HepG2 (cell line): ENCODE results near the gene TAF8. TPM values are rescaled to one million over a fixed set of nuclear protein-coding genes. Genes with fewer than 3 reads are reported as not detected.

Source experiments
- ATAC-seq: fragments of 200-7000 bp; cut with Tn5 transposase; 3 replicates; pipeline ENCODE4 v1.9.1; 2020; ENCODE audit warnings: mild to moderate bottlenecking, moderate library complexity
- BruUV-seq: library from RNA; stranded (reverse); fragments of 400-500 nt; replicated peaks from 2 replicates; lab custom pipeline; 2021; lab: Mats Ljungman, UMichigan
- CTCF ChIA-PET: fragments of 300-600 bp; formaldehyde crosslinking; extraction: SDS; loops from one replicate; lab custom pipeline; 2021; ENCODE audit warnings: low total read pairs, inconsistent platforms, low intra/inter-chr PET ratio; lab: Yijun Ruan, JAX
- POLR2A ChIA-PET: fragments of 350-600 bp; sonication (Branson Sonifier 250); formaldehyde crosslinking; loops from one replicate; lab custom pipeline; 2020; ENCODE audit warnings: antibody characterized with exemption, inconsistent platforms; lab: Yijun Ruan, JAX
- DNase-seq: peaks from one replicate; pipeline ENCODE4 v3.0.0-alpha.2; 2015; ENCODE audit warnings: low spot score
- FAIRE-seq: peaks from 3 replicates; lab custom pipeline; 2011; peaks lifted over from hg19 to GRCh38; lab: Jason Lieb, UNC
- H2AFZ ChIP-seq: one replicate; pipeline ENCODE4 v1.6.1; 2011; ENCODE audit warnings: low read length, inconsistent platforms
- H3K27ac ChIP-seq: fragments of 300-600 bp; 3 replicates; pipeline ENCODE4 v1.8.0; 2011; ENCODE audit warnings: mixed run types, mild to moderate bottlenecking, mixed read lengths, low read length, inconsistent platforms; ENCODE audit not compliant: insufficient read depth; ENCODE audit errors: extremely low read length
- H3K27me3 ChIP-seq, 2 experiments: fragments of 200-600 bp in 1 of 2; 2 replicates in 1 of 2; 3 replicates in 1 of 2; pipeline versions ENCODE4 v1.6.0 to v1.8.0; 2011; ENCODE audit warnings: low read length in 2 of 2, mild to moderate bottlenecking in 2 of 2, moderate library complexity in 2 of 2, inconsistent platforms in 1 of 2; ENCODE audit not compliant: insufficient read depth in 2 of 2, control insufficient read depth in 1 of 2
- H3K36me3 ChIP-seq, 2 experiments: fragments of 200-600 bp in 1 of 2; replicated peaks in 1 of 2; 2 replicates in 1 of 2; 3 replicates in 1 of 2; pipeline versions ENCODE4 v1.5.1 to v1.8.0; 2011; ENCODE audit warnings: low read length in 2 of 2, inconsistent platforms in 1 of 2; ENCODE audit not compliant: insufficient read depth in 2 of 2, control insufficient read depth in 1 of 2
- H3K4me1 ChIP-seq: 2 replicates; pipeline ENCODE4 v1.5.1; 2012; ENCODE audit warnings: low read length, inconsistent platforms; ENCODE audit not compliant: insufficient read depth
- H3K4me2 ChIP-seq: 2 replicates; pipeline ENCODE4 v1.6.0; 2011; ENCODE audit warnings: low read depth, low read length, inconsistent platforms
- H3K4me3 ChIP-seq, 3 experiments: fragments of 200-600 bp in 1 of 3; sonication (generic), shearing (Covaris generic) in 1 of 3; replicated peaks in 1 of 3; 2 replicates each; pipeline ENCODE4 v1.5.1; 2011 to 2016; ENCODE audit warnings: low read length in 3 of 3, inconsistent platforms in 2 of 3, low read depth in 2 of 3, mild to moderate bottlenecking in 2 of 3, control low read depth in 1 of 3, mixed read lengths in 1 of 3; ENCODE audit not compliant: insufficient read depth in 1 of 3
- H3K79me2 ChIP-seq: one replicate; pipeline ENCODE4 v1.6.1; 2011; ENCODE audit warnings: low read length, inconsistent platforms; ENCODE audit not compliant: insufficient read depth
- H3K9ac ChIP-seq: 2 replicates; pipeline ENCODE4 v1.6.0; 2011; ENCODE audit warnings: mild to moderate bottlenecking, low read depth, low read length, inconsistent platforms; ENCODE audit not compliant: insufficient read depth
- H3K9me3 ChIP-seq: 2 replicates; pipeline ENCODE4 v1.5.1; 2012; ENCODE audit warnings: mild to moderate bottlenecking, low read length
- H4K20me1 ChIP-seq: 2 replicates; pipeline ENCODE4 v1.6.0; 2011; ENCODE audit warnings: inconsistent platforms, mild to moderate bottlenecking, low read length, moderate library complexity; ENCODE audit not compliant: insufficient read depth
- FIP1L1 ChIP-seq: fragments of 200-400 bp; formaldehyde crosslinking; IDR thresholded peaks from 2 replicates; pipeline ENCODE4 v1.6.1; 2018; ENCODE audit warnings: low read depth, mild to moderate bottlenecking, low read length, moderate library complexity, borderline replicate concordance; ENCODE audit not compliant: insufficient read depth
- FUBP1 ChIP-seq: sonication (generic); formaldehyde crosslinking; IDR thresholded peaks from 2 replicates; pipeline ENCODE4 v1.5.1; 2020; ENCODE audit warnings: missing genetic modification reagents, mild to moderate bottlenecking, borderline replicate concordance
- HMGA1 ChIP-seq: sonication (generic); formaldehyde crosslinking; conservative IDR thresholded peaks from 2 replicates; pipeline ENCODE4 v1.4.0; 2020; ENCODE audit warnings: missing genetic modification reagents
- KAT8 ChIP-seq: IDR thresholded peaks from 2 replicates; pipeline ENCODE4 v1.6.1; 2016; ENCODE audit warnings: missing genetic modification reagents, missing compliant biosample characterization
- MYNN ChIP-seq: sonication (generic); formaldehyde crosslinking; IDR thresholded peaks from 2 replicates; pipeline ENCODE4 v1.4.0; 2020; ENCODE audit warnings: mild to moderate bottlenecking, low read depth, missing genetic modification reagents
- NCOA1 ChIP-seq: sonication (generic); formaldehyde crosslinking; IDR thresholded peaks from 2 replicates; pipeline ENCODE4 v1.9.0; 2021; ENCODE audit warnings: missing genetic modification reagents
- SATB2 ChIP-seq: sonication (generic); formaldehyde crosslinking; IDR thresholded peaks from 2 replicates; pipeline ENCODE4 v1.5.0; 2020; ENCODE audit warnings: missing genetic modification reagents
- SMC3 ChIP-seq: IDR thresholded peaks from 2 replicates; pipeline ENCODE4 v1.6.1; 2011; ENCODE audit warnings: low read length, improper control_type of control experiment
- TBL1XR1 ChIP-seq: fragments of 150-350 bp; IDR thresholded peaks from 2 replicates; pipeline ENCODE4 v1.6.1; 2014; ENCODE audit warnings: borderline replicate concordance, low read length; ENCODE audit not compliant: partially characterized antibody
- ZBTB3 ChIP-seq: sonication (generic); formaldehyde crosslinking; IDR thresholded peaks from 2 replicates; pipeline ENCODE4 v1.4.0; 2020; ENCODE audit warnings: low read depth, mild to moderate bottlenecking, moderate library complexity, missing genetic modification reagents, borderline replicate concordance
- ZBTB7B ChIP-seq: sonication (generic); formaldehyde crosslinking; IDR thresholded peaks from 2 replicates; pipeline ENCODE4 v1.4.0; 2020; ENCODE audit warnings: missing genetic modification reagents
- ZNF350 ChIP-seq: sonication (generic); formaldehyde crosslinking; IDR thresholded peaks from 2 replicates; pipeline ENCODE4 v1.4.0; 2020; ENCODE audit warnings: mild to moderate bottlenecking, low read depth, missing genetic modification reagents, borderline replicate concordance
- ZNF367 ChIP-seq: sonication (generic); formaldehyde crosslinking; IDR thresholded peaks from 2 replicates; pipeline ENCODE4 v1.4.0; 2020; ENCODE audit warnings: missing genetic modification reagents, borderline replicate concordance
- ZNF563 ChIP-seq: sonication (generic); formaldehyde crosslinking; IDR thresholded peaks from 2 replicates; pipeline ENCODE4 v1.8.0; 2022; ENCODE audit warnings: mild to moderate bottlenecking, moderate library complexity, missing genetic modification reagents
- ZNF768 ChIP-seq: sonication (generic); formaldehyde crosslinking; IDR thresholded peaks from 2 replicates; pipeline ENCODE4 v1.4.0; 2020; ENCODE audit warnings: missing genetic modification reagents
- ZSCAN21 ChIP-seq: sonication (generic); formaldehyde crosslinking; IDR thresholded peaks from 2 replicates; pipeline ENCODE4 v1.8.0; 2022; ENCODE audit warnings: mild to moderate bottlenecking, missing genetic modification reagents, moderate library complexity, borderline replicate concordance
- WGBS: methylation state at CpG from one replicate; pipeline ENCODE4 v1.1.6; 2017; ENCODE audit warnings: low lambda C conversion rate; 5-methylcytosine and 5-hydroxymethylcytosine counted together
- in situ Hi-C: cut with HindIII; loops from 2 replicates; pipeline ENCODE4 v1.10.0; 2017; ENCODE audit warnings: low pct_unique_long_range_greater_than_20kb; ENCODE audit not compliant: extremely low pct_ligation_motif_present
- intact Hi-C: fragments of 100-400 bp; cut with micrococcal nuclease; formaldehyde crosslinking; loops from one replicate; pipeline ENCODE4 v1.10.0; 2022; ENCODE audit not compliant: unreplicated experiment
- polyA plus RNA-seq, 8 experiments: library from polyadenylated mRNA; depleted of rRNA in 3 of 8; stranded (reverse) in 7 of 8; unstranded in 1 of 8; fragments of >200 nt; fragmentation: Illumina TruSeq in 4 of 8; extraction: Trizol in 4 of 8; gene quantifications; 2 replicates each; pipeline versions ENCODE4 v1.2.1 to v1.2.3, GENCODE V29; 2011 to 2016; ENCODE audit warnings: low read depth in 4 of 8, missing spikeins in 1 of 8, mixed read lengths in 1 of 8; ENCODE audit not compliant: insufficient read depth in 1 of 8
- total RNA-seq, 5 experiments: library from RNA; depleted of rRNA; stranded (reverse); fragments of >200 nt; fragmentation: Illumina TruSeq; extraction: Trizol; gene quantifications; 2 replicates each; pipeline ENCODE4 v1.2.3, GENCODE V29; 2016; ENCODE audit warnings: low read depth in 1 of 5

Gene TAF8
- total and polyA plus RNA-seq, 2 of the 13 experiments (the other 11 are each of a cell fraction or from before 2014, with no cell fraction given), result 25.2 to 25.8 TPM

- FAIRE-seq (no peak), ATAC-seq (no peak), DNase-seq (no peak)
- WGBS, result 74% methylated on average over 11 of the region's 11 CpGs
- in situ Hi-C loops, result loop anchor here (25.0 kb wide), 1 partner anchor 663 kb away; no protein-coding TSS in a partner anchor
- Histone ChIP-seq H3K27me3 (no peaks in the 10 kb centered on the region), H2AFZ (no peak overlapping the region), H3K27ac (no peak overlapping the region), H3K4me3 (no peak overlapping the region), H3K4me2 (no peak overlapping the region), H4K20me1 (no peaks in the 10 kb centered on the region), H3K36me3 (no peaks in the 10 kb centered on the region), H3K9ac (no peak overlapping the region), H3K79me2 (no peaks in the 10 kb centered on the region), H3K4me1 (peaks cover 11% of the 10 kb centered on the region; the same call in 1 of the 2 replicates), H3K9me3 (no peaks in the 10 kb centered on the region)
- BruUV-seq, result no TSS peak
- TF ChIP-seq SMC3, result no peak
- TF ChIP-seq MYNN, result no peak
- no peak for TF ChIP-seq FIP1L1
- TF ChIP-seq KAT8 (CRISPR knock-in tag), result no peak
- TF ChIP-seq ZBTB3 (CRISPR knock-in tag), result no peak
- no peak for TF ChIP-seq ZNF350 (CRISPR knock-in tag)
- TF ChIP-seq ZNF367 (CRISPR knock-in tag), result no peak
- no peak for TF ChIP-seq ZNF768 (CRISPR knock-in tag)
- TF ChIP-seq SATB2 (CRISPR knock-in tag), result no peak
- TF ChIP-seq ZBTB7B (CRISPR knock-in tag), result no peak
- TF ChIP-seq FUBP1 (CRISPR knock-in tag), result no peak
- TF ChIP-seq TBL1XR1, result no peak
- TF ChIP-seq ZNF563 (CRISPR knock-in tag), result no peak
- TF ChIP-seq ZSCAN21 (CRISPR knock-in tag), result no peak
- no peak for TF ChIP-seq NCOA1 (CRISPR knock-in tag)
- TF ChIP-seq HMGA1 (CRISPR knock-in tag), result no peak
- CTCF ChIA-PET, result no interaction called here
- intact Hi-C loops, result no loop called here
- POLR2A ChIA-PET, result no interaction called here
These were observed 25.1 kb upstream of the TAF8 start for GRCh38 chr6:42025066-42025844.
